ENCODE data around the gene VEZF1. TPM values are rescaled to one million over a fixed set of nuclear protein-coding genes. Genes with fewer than 3 reads are reported as not detected.

Gene VEZF1
- total RNA-seq, 1 experiment from 2014 or later = 45.5 TPM

- no peak for DNase-seq (ENCODE audit: extremely low read depth, low read depth)
Observed at GRCh38 chr17:57935833-57936807, 51.9 kb downstream of the VEZF1 start.

GRCh38 chr17:57931488-57932137 is 56.4 kb downstream of the VEZF1 start:
- no peak for DNase-seq (ENCODE audit: extremely low read depth, low read depth)

- no peak for DNase-seq (ENCODE audit: extremely low read depth, low read depth)
Observed at GRCh38 chr17:57930239-57930638, 57.8 kb downstream of the VEZF1 start.

- DNase-seq (ENCODE audit: extremely low read depth, low read depth) = no peak
Observed at GRCh38 chr17:57929386-57929785, 58.7 kb downstream of the VEZF1 start.

GRCh38 chr17:57928928-57929327 is 59.1 kb downstream of the VEZF1 start:
- no peak for DNase-seq (ENCODE audit: extremely low read depth, low read depth)

DNA sequence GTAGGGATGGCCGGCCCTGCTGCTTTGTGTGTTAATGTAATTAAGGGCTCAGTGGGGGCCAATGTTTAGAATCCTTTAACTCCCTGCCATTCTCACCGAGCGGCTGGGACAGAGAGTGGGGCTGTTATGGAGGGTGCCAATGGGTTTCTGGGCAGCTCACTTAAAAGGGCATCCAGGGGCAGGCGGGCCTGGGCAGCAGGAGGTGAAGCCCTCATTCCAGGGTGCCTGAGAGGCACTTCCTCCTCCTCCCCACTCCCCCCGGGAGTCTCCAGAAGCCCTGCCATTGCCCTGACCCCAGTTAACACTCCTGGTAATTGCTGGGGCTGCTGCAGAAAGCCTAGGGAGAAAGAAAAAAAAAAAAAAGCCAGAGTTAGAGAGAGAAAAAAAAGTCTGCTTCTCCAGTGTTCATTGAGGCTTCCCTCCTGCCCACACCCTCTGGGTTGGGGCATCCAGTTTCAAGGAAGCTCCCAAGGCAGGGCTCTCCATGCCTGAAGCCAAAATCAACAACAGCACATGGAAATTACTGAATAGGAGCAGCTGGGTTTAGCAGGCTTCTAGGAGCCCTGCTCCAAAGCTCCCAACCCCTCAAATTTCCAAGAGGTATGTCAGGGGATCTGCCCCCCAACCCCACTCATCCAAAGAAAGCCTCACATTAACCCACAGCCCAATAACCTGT is 60.9 kb downstream of the VEZF1 start:
- no peak for DNase-seq (ENCODE audit: extremely low read depth, low read depth)

- no peak for DNase-seq (ENCODE audit: extremely low read depth, low read depth)
Observed at GRCh38 chr17:57926723-57927047, 61.4 kb downstream of the VEZF1 start.

- DNase-seq (ENCODE audit: extremely low read depth, low read depth) = no peak
Observed at GRCh38 chr17:57925361-57925990, 62.6 kb downstream of the VEZF1 start.

DNA sequence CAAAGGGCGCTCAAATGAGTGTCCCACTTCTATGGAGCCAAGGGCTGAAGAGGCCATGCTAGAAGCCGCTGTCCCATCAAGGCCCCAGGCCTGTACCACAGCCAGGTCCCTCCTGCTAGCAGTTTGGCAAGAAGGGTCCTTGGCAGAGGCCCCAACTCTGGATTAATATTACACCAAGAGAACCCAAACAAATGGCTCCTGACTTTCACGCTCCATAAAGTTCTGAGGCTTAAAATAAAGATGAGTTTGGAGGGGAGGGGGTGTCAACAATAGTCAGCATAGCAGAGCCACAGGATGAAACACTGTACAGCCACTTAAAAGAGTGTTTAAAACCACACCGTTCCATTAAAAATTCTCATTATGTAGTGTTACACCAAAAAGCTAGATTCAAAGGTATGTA is 63.4 kb downstream of the VEZF1 start:
- no peak for DNase-seq (ENCODE audit: extremely low read depth, low read depth)

Small RNA genes within 50 kb of the gene (small RNA-seq; reads per million reads assigned to genes)
- gene AC015813.4 = 0 reads per million in 2 experiments

Other genes starting within 250 kb of the VEZF1 start
- gene CCDC182, start 243.0 kb downstream of the VEZF1 start, total RNA-seq (2014; rRNA removed; shearing (Covaris generic)) = not detected in 2 replicates
- gene MRPS23, start 138.2 kb downstream of the VEZF1 start, total RNA-seq (2014; rRNA removed; shearing (Covaris generic)) = 58.9 and 70.3 TPM in 2 replicates
- 12.2 and 13.7 TPM in 2 replicates for gene CUEDC1, start 32.8 kb downstream of the VEZF1 start, total RNA-seq (2014; rRNA removed; shearing (Covaris generic))
- gene SRSF1, start 19.0 kb upstream of the VEZF1 start, total RNA-seq (2014; rRNA removed; shearing (Covaris generic)) = 275 and 297 TPM in 2 replicates
- 7.3 and 9.8 TPM in 2 replicates for gene DYNLL2, start 95.2 kb upstream of the VEZF1 start, total RNA-seq (2014; rRNA removed; shearing (Covaris generic))
- not detected in 2 replicates for gene OR4D1, start 160.1 kb upstream of the VEZF1 start, total RNA-seq (2014; rRNA removed; shearing (Covaris generic))
- gene OR4D2, start 178.7 kb upstream of the VEZF1 start, total RNA-seq (2014; rRNA removed; shearing (Covaris generic)) = not detected in 2 replicates
- not detected in 2 replicates for gene EPX, start 204.5 kb upstream of the VEZF1 start, total RNA-seq (2014; rRNA removed; shearing (Covaris generic))
- gene MKS1, start 231.0 kb upstream of the VEZF1 start, total RNA-seq (2014; rRNA removed; shearing (Covaris generic)) = 20.2 and 22.1 TPM in 2 replicates